Measurements from ENCODE around the gene AMFR.
"Not testable (repeated sequence)": the region's sequence is repeated elsewhere in the genome, so short reads cannot be mapped to it uniquely, and the experiment has no call there.

AMFR gene

DNA sequence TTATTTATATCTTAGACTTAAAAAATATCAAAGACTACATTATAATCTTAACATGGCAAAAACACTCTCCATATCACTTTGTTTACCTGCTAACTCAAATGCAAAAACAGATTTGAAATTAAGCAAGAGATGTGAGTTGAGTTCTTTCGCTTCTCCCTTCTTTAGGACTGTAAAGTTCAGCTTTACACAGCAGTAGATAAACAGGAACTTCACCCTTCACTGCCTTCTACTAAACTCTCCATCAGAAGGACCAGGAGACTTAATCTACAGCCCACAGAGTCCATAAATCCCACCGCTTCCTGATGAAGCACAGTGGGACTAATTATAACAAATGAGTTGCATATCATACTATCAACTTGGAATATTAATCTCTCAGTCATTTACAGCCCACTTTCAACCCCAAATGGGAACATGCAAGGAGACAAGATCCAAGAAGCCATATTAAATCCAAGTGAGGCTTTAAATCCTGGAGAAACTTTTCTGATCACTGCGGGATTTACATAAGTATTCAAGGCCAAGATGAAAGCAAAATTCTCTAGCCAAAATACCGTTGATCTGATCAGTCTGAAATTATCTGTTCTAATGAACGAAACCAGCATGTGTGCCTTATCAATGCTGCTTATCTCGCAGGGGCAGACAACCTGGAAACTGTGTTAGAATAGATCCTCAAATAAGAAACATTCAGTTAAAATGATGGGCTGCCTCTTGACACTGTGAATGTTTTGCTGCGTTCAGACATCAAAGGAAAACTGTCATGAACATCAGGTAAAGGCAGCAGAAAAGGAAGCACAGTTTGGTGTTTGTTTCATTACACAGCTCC lies 1.6 kb downstream of the AMFR start:
- no peak for DNase-seq (ENCODE audit: low spot score)

DNA sequence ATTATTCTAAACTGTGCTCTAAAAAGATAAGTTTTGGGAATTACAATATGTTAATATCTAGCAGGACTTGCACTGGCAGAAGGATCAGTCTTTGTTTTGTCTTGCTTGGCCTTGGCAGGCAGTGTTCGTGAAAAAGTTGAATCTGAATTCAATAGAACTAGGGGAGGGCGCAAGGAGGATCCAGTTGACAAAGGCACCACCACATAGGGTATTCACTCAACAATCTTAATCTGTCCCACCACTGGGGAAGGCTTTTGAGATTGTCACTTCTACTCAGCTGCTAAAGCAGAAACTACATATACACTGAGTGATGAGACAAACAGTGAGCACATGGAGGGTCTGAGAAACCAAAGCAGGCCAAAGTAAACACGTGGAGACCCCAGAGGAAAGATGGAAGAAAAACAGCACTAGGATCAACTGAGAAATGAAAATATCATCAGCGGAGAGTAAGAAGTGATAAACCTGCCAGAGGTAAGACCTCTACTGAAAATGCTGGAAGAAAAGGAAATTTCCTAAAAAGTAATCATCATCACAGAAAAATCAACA lies 2.4 kb downstream of the AMFR start:
- no peak for DNase-seq (ENCODE audit: low spot score)

DNA sequence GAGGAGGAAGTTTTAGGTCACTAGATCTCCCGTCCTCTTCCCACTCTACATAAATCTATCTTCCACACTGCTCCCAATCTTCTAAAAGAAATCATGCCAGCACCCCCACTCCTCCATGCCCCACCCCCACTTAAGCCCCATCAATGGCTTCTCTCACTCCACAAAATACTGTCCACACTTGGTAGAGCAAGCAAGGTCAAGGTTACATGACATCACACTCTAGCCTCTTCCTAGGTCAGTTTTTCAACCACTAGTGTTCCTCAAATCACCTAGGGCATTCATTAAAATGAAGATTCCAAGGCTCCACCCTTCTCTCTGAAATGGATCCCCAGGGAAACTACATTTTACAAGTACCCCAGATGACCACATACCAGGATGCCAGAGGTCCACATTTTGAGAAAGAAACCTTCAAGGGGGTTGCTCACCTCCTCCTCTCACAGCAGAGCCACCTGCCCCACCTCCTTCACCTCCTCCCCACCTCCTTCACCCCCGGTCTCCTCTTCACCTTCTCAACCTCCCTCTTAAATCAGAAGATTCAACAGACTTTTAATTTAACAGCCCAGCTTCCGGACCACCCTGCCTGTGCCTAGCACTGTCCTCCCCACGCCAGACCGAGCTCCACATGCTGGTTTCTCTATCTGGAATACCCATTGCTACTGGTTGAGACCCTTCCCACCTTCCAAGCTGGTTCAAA lies 3.2 kb downstream of the AMFR start:
- no peak for DNase-seq (ENCODE audit: low spot score)

DNA sequence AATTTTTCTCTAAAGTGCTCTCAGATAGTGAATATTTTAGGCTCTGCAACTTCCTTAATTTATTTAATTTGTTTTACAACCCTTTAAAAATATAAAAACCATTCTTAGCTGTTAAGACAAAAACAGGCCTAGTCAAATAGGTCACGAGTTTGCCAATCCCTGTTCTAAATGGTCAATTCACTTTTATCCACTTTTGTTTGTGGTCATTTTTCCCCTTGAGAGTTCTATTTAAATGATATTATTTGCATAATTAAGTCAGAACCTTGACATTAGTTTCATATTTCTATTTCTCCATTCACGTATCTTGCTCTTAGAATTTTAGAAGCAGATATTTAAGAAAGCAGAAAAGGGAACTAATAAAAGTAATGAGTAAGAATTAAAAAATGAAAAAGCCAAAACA lies 4.0 kb downstream of the AMFR start:
- no peak for DNase-seq (ENCODE audit: low spot score)

DNA sequence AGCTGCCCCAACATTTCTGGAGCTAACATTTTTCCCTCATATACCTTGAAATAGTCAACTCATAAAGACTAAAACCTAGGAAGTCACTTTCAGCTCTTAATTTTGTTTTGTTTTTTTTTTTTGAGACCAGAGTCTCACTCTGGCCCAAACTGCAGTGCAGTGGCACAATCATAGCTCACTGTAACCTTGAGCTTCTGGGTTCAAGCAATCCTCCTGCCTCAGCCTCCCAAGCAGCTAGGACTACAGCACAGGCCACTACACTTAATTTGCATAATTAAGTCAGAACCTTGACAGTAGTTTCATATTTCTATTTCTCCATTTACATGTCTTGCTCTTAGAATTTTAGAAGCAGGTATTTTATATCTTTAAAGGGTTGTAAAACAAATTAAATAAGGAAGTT lies 4.7 kb downstream of the AMFR start:
- DNase-seq (ENCODE audit: low spot score), result no peak

DNA sequence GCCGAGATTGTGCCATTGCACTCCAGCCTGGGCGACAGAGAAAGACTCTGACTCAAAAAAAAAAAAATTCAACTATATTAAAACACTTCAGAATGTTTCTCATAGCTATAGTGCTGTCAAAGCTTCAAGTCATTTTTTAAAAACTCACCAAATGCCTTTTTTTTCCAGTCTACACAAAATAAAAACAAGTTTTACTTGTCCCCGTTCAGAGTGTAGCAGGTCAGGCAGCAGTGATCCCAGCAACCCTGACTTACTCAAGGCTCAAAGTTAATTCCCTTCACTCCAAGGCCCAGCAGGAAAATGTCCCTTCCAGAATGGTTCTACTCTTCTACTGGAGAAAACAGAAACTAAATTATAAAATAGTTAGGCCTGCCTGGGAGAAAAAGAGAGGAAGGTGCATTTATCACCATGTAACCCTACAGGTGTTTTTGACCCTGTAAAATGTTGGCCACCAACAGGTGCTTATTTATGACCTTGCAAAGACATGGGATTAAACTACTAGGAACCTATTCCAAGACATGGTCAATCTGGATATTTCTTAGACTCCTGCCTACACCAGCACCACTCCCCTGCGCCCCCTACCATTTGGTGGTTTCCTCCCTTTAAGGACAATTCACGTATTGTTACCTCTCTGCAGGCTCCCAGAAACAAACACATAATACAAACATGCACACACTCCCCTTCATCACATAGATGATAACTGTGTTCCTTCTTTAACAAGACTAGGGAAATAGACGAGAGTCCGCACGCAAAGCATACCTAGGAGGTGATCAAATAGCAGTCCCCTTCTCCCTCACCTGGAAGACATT lies 5.4 kb downstream of the AMFR start:
- no peak for DNase-seq (ENCODE audit: low spot score)

DNA sequence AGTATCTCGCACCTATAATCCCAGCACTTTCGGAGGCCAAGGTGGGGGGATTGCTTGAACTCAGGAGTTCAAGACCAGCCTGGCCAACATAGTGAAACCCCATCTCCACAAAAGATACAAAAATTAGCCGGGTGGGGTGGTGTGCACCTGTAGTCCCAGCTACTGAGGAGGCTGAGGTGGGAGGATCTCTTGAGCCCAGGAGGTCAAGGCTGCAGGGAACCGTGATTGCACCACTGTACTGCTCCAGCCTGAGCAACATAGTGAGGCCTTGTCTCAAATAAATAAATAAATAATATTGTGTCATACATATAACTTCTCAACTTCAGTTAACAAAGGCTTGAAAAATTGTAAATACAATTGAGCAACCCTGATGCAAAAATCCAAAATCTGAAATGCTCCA lies 8.2 kb downstream of the AMFR start:
- DNase-seq (ENCODE audit: low spot score), result no peak

DNA sequence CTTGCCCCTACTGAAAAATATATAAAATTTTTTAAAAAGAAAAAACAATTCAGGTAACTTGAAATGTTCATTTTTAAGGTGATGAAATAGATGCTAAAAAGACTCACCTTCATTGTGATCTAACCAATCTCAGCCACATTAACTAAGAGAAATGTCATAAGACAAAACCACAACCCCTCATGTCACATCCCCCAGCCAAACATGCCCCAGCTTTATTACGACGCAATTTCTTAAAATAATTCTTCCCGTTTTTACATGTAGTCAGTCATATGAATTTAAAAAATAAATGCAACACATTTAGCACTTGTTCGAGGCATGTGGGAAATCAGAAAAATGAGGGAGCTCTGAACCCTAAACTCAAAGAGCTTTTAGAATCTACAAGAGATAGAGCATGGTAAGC lies 9.5 kb downstream of the AMFR start:
- DNase-seq (ENCODE audit: low spot score), result no peak

DNA sequence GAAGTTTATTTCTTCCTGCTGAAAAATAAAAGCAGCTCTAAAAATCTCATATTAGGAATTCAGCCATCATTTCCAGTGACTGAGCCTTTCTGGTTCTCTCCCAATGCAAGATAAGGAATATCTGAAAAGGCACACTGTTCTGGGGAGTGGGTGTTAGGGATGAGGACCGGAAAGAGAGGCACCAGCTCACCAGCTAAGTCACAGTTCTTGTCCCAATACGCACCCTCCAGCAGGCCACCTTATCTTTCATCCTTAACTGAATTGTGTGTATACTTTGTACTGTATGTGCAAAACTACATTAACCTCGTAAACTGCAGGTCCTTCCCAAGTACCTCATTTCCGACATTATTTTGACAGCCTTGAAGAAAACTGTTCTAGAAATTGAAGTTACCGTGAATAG lies 11.0 kb downstream of the AMFR start:
- no peak for DNase-seq (ENCODE audit: low spot score)

DNA sequence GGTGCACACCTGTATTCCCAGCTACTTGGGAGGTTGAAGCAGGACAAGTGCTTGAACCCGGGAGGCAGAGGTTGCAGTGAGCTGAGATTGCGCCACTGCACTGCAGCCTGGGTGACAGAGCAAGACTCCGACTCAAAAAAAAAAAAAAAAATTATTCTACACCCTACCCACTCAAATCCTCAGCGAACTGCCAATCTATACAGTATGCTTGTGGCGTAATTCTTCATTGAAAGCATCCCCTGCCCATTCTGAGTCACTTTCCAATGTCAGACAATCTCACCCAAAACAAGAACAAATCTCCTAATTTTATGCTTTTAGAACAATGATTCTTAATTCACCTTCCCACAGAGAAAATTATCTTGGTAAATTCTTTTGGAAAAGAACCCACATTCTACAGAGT lies 12.0 kb downstream of the AMFR start:
- no peak for DNase-seq (ENCODE audit: low spot score)

DNA sequence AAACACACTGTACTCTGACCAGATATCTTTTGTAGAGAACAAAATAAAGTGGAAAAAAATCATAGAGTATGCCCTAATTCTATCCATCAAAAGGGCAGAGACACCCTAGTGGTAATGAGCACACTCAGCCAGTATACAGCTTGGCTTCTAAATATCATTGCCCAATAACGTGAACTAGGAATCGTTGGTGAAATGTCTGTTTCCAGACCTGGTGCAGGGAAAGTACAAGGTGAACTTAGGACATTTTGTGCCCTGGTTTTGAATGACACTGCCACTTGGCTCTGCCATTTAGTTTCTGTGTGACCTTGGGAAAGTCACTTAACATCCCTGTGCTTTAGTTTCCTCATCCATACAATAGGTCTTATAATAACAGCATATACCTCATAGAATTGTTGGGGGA lies 13.7 kb downstream of the AMFR start:
- DNase-seq (ENCODE audit: low spot score), result no peak

DNA sequence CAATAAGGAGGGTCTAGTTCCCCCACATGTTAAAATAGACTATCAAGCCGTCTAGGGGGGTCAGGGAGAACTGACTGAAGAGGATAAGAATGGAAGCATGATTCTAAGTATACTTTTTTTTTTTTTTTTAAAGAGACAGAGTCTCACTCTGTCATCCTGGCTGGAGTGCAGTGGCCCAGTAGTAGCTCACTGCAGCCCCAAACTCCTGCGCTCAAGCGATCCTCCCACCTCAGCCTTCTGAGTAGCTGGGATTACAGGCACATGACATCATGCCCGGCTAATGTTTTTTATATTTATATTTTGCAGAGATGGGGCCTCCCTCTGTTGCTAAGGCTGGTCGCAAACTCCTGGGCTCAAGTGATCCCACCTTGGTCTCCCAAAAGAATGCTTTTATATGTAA lies 14.2 kb downstream of the AMFR start:
- DNase-seq (ENCODE audit: low spot score), result no peak

DNA sequence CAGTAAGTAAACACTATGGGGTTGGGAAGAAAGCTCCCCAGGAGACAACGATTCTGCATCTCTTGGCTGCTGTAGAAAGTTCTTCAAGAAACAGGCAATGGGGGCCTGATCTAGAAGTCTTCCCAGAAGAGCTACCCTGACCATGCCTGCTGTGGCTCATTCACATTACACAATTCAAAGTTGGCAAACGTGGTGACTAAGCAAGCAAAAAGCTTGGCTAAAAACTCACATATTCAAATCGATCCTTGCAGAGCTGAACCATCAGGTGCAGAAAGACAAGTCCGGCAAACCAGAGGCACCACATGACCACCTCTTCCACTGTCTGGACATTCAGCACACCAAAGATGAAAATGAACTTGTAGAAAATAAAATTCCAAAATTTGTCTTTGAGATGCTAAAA lies 16.1 kb downstream of the AMFR start:
- DNase-seq (ENCODE audit: low spot score), result no peak

DNA sequence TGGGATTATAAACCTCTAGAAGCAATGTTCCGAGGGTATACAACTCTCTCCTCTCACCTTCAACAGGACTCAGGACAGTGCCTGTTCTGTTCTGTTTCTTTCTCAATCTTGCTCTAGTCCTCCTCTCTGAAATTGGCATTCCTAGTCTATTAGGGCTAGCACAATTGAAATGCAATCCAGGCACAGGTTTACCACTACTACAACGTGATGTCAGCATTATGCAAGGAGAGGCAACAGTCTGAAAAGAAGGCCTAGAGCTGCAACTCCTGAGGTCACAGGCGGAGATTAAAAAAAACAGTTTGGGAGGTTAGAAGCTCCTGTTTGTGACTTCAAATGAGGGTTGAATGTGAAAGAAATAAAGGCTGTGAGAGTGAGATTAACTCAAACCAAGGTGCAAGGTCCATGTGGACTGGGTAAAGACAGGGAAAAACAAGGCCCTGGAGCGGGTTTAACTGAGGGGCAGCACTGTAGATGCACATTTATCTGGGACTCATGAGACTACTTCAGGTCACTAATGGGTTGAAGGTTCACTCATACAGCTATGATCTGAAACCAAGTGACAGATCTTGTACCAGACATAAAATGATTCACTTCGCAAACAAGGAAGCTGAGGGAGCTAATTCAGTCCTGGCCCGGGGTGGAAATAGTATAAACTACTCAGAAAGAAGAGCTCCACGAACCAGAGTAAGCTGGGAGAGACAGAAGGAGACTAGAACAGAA lies 16.8 kb downstream of the AMFR start:
- DNase-seq (ENCODE audit: low spot score), result no peak

DNA sequence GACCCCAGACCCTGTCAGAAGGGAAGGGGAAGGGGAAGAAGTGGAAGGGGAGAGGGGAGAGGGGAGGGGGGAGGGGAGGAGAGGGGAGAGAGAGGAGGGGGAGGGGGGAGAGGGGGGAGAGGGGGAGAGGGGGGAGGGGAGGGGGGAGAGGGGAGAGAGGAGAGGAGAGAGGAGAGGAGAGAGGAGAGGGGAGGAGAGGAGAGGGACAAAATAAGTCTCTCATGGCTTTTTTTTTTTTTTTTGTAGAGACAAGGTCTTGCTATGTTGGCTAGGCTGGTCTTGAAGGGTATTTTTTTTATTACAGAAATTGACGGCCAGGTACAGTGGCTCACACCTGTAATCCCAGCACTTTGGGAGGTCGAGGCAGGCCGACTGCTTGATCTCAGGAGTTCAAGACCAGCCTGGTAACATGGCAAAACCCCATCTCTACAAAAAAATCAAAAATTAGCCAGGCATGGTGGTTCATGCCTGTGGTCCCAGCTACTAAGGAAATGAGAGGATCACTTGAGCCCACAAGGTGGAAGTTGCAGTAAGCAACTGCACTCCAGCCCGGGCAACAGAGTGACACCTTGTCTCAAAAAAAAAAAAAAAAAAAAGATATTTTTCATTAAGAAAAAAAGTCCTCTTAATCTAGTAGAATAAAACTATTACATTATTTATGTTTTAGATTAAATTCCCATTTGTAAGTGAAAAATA lies 19.2 kb downstream of the AMFR start:
- DNase-seq (ENCODE audit: low spot score), result no peak

DNA sequence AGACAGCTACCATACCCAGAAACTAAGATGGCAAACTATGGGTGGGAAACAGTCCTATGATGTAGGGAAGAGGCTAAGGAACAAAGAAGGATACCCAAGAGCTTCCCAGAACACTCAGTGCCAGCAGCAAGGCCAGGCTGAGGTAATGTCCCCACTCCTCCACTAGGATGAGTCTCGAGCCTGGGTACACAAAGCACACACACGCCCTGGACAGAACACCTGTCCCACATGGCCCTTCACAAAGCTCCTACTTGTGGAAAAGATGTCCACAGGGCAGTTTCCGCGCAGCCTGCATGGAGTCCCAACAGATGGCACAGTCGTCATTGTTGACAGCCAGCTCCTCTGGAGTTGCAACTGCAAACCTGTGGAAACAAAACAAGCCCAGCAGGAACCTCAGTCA lies 23.9 kb downstream of the AMFR start:
- no peak for DNase-seq (ENCODE audit: low spot score)

DNA sequence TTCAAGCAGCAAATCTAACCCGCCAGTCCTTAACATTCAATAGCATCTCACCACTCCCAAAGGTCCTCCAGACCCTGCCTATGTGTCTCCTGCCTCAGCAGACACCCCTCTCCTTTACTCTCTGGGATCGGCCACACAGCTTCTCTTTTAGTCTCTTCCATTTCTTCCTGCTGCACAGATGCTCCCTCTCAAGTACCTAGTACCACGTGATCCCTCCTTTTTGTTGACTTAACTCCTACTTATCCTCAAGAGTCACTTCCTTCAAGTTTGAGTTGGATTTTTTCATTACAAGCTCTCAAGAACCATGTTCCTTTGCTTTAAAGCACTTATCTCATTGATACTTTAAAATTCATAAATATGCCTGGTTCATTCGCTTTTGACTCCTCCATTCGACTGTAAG lies 24.9 kb downstream of the AMFR start:
- DNase-seq (ENCODE audit: low spot score), result no peak

DNA sequence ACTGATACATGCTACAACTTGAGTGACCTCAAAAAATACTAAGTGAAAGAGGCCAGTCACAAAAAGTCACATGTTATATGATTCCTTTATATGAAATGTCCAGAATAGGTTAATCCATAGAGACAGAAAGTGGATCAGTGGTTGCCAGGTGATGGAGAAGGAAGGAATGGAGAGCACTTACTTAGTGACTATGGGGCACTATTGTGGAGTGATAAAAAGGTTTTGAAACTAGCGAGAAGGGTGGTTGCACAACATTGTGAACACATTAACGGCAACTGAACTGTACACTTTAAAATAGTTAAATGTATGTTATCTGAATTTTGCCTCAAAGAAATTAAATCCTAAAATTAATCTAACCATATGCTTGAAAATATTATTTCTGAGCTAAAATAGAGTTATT lies 25.9 kb downstream of the AMFR start:
- DNase-seq (ENCODE audit: low spot score), result no peak

DNA sequence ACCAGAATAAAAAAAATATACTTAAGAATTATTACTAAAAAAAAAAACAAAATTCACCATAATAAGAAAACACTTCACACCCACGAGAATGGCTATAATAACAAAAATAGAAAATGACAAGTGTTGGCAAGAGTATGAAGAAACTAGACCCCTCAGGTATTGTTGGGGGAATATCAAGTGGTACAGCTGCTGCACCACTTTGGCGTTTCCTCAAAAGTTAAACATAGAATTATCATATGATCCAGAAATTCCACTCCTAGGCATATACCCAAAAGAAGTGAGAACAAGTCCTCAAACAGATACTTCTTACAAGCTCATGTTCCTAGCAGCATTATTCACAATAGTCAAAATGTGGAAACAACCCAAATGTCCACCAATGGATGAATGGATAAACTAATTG lies 26.3 kb downstream of the AMFR start:
- no peak for DNase-seq (ENCODE audit: low spot score)

DNA sequence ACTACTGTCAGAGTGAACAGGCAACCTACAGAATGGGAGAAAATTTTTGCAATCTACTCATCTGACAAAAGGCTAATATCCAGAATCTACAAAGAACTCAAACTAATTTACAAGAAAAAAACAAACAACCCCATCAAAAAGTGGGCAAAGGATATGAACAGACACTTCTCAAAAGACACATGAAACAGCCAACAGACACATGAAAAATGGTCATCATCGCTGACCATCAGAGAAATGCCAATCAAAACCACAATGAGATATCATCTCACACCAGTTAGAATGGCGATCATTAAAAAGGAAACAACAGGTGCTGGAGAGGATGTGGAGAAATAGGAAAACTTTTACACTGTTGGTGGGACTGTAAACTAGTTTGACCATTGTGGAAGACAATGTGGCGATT lies 28.6 kb downstream of the AMFR start:
- DNase-seq (ENCODE audit: low spot score), result not testable (repeated sequence)

DNA sequence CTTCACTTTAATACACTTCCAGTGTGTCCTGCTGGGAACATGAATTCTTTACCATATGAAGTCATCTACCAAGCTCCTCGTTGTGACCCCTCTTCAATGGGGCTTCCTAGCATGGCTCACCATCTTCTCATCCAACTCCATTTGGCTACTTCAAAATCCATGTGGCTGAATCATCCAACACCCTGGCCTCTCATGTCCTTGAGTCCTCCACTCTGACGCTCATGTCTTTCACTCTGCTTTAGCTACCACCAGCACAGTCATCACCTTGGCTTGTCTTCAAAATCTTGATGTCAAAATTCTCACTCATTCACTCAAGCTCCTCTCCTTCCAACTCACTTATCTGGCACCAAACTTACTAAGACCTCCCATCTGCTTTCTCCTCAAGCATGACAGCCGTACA lies 35.8 kb downstream of the AMFR start:
- no peak for DNase-seq (ENCODE audit: low spot score)

All from activated CD4-positive, alpha-beta T cell treated with anti-CD3 and anti-CD28 coated beads, Interleukin-2, Interleukin-4, amounts not matched to agents 100 ng/mL and 50 ng/mL, durations not matched to agents 16 hours and 8 hours (primary cell).